Activated CD4-positive, alpha-beta T cell treated with anti-CD3 and anti-CD28 coated beads for 36 hours (primary cell): Measurements from ENCODE around the gene CDCA8. TPM values are rescaled to one million over a fixed set of nuclear protein-coding genes. Genes with fewer than 3 reads are reported as not detected.

Source experiments
- ATAC-seq: fragments of 200-7000 bp; cut with Tn5 transposase; one replicate; pipeline ENCODE4 v1.10.0; 2021; ENCODE audit warnings: mild to moderate bottlenecking, moderate library complexity
- CTCF ChIA-PET: fragments of 350-600 bp; sonication (Branson Sonifier 250); formaldehyde crosslinking; loops from one replicate; lab custom pipeline; 2021; ENCODE audit warnings: antibody characterized with exemption; lab: Charles Lee
- POLR2A ChIA-PET: fragments of 350-600 bp; sonication (Branson Sonifier 250); formaldehyde crosslinking; loops from one replicate; lab custom pipeline; 2021; ENCODE audit warnings: antibody characterized with exemption, inconsistent platforms; lab: Charles Lee
- DNase-seq: peaks from one replicate; pipeline ENCODE4 v3.0.0-alpha.2; 2020
- H3K27ac Mint-ChIP-seq: one replicate; pipeline ENCODE4 v1.8.0; 2021; ENCODE audit warnings: mixed read lengths
- H3K27me3 Mint-ChIP-seq: one replicate; pipeline ENCODE4 v1.8.0; 2021; ENCODE audit warnings: mixed read lengths
- H3K36me3 Mint-ChIP-seq: one replicate; pipeline ENCODE4 v1.8.0; 2021; ENCODE audit warnings: low read depth, mixed read lengths
- H3K4me1 Mint-ChIP-seq: one replicate; pipeline ENCODE4 v1.8.0; 2021; ENCODE audit warnings: mixed read lengths
- H3K4me3 Mint-ChIP-seq: one replicate; pipeline ENCODE4 v1.8.0; 2021; ENCODE audit warnings: mild to moderate bottlenecking, moderate library complexity, mixed read lengths
- H3K9me3 Mint-ChIP-seq: one replicate; pipeline ENCODE4 v1.8.0; 2021; ENCODE audit warnings: low read depth, mixed read lengths
- intact Hi-C, 2 experiments: fragments of 100-400 bp; cut with DNase I in 1 of 2; cut with micrococcal nuclease in 1 of 2; formaldehyde crosslinking; loops; one replicate each; pipeline versions ENCODE4 v1.14.2 to v1.15.1; 2022 to 2024; cut with DNase I, micrococcal nuclease
- total RNA-seq, 2 experiments: library from RNA; stranded (reverse); gene quantifications; one replicate each; pipeline ENCODE4 v1.2.3, GENCODE V29; 2021

CDCA8 gene
- total RNA-seq, 2 experiments from 2014 or later: 61.2 to 61.7 TPM

GRCh38 chr1:37691497-37692077, 729 bp upstream of the CDCA8 start:
- H3K4me1 Mint-ChIP-seq: peaks cover 32% of the 10 kb centered on the region
- H3K27me3 Mint-ChIP-seq: no peaks in the 10 kb centered on the region

GRCh38 chr1:37692834-37693175, 489 bp downstream of the CDCA8 start:
- ATAC-seq (no peak), DNase-seq (no peak)
- Mint-ChIP-seq H3K27ac (peak overlapping the region; percentile 84), H3K27me3 (no peaks in the 10 kb centered on the region), H3K36me3 (peaks cover 50% of the 10 kb centered on the region), H3K4me1 (peaks cover 31% of the 10 kb centered on the region), H3K9me3 (no peaks in the 10 kb centered on the region), H3K4me3 (peak overlapping the region; percentile 97)
- ChIA-PET CTCF (interaction anchor here (0.7 to 1.6 kb wide), 8 partner anchors 10 to 216 kb away, joined by 3 to 5 read pairs (median 3); partner anchors contain the start of gene MTF1), POLR2A (interaction anchor here (0.5 to 1.1 kb wide), 4 partner anchors 97 to 335 kb away, joined by 3 to 5 read pairs (median 4); partner anchors contain the start of genes C1orf122, GNL2 and YRDC)
- intact Hi-C loops: loop anchor here (1.0 to 10.0 kb wide), 22 partner anchors 62 to 1882 kb away; partner anchors contain the start of genes MTF1 (in 2 of the 2), SF3A3 (in 2 of the 2), UTP11 (in 2 of the 2) and AKIRIN1 (in 1 of the 2)

More at GRCh38 chr1:37691497-37692077, 729 bp upstream of the CDCA8 start:
- Mint-ChIP-seq H3K4me3 (peak overlapping the region; percentile 97), H3K9me3 (no peaks in the 10 kb centered on the region), H3K27ac (peak overlapping the region; percentile 92), H3K36me3 (peaks cover 45% of the 10 kb centered on the region)
- DNase-seq: peak; percentile 61
- intact Hi-C loops: loop anchor here (1.0 to 10.0 kb wide), 22 partner anchors 64 to 1883 kb away; partner anchors contain the start of genes MTF1 (in 2 of the 2), SF3A3 (in 2 of the 2), UTP11 (in 2 of the 2) and AKIRIN1 (in 1 of the 2)
- ChIA-PET POLR2A (interaction anchor here (2.5 kb wide), 1 partner anchor 168 kb away, joined by 10 read pairs; the partner anchor contains the start of gene MTF1), CTCF (interaction anchor here (0.6 to 2.3 kb wide), 12 partner anchors 10 to 1334 kb away, joined by 3 to 19 read pairs (median 3); partner anchors contain the start of genes MEAF6, MTF1, NDUFS5 and YRDC)
- peak; percentile 3 for ATAC-seq

GRCh38 chr1:37697090-37697489, 4.8 kb downstream of the CDCA8 start:
- CTCF ChIA-PET: interaction anchor here (1.8 kb wide), 1 partner anchor 14 kb away, joined by 7 read pairs; no protein-coding TSS in a partner anchor
- Mint-ChIP-seq H3K9me3 (no peaks in the 10 kb centered on the region), H3K27me3 (no peaks in the 10 kb centered on the region), H3K36me3 (peaks cover 66% of the 10 kb centered on the region), H3K27ac (no peak overlapping the region), H3K4me1 (peaks cover 13% of the 10 kb centered on the region), H3K4me3 (no peak overlapping the region)
- ATAC-seq: no peak
- intact Hi-C loops: loop anchor here in 1 of 2 experiments (10.0 kb wide), 2 partner anchors 1158 to 1878 kb away; partner anchors contain the start of genes PABPC4 and RRAGC
- no peak for DNase-seq
- POLR2A ChIA-PET: no interaction called here

GRCh38 chr1:37697737-37698136, 5.4 kb downstream of the CDCA8 start:
- Mint-ChIP-seq H3K27ac (no peak overlapping the region), H3K4me3 (no peak overlapping the region), H3K9me3 (no peaks in the 10 kb centered on the region), H3K27me3 (no peaks in the 10 kb centered on the region), H3K4me1 (peaks cover 13% of the 10 kb centered on the region), H3K36me3 (peaks cover 70% of the 10 kb centered on the region)
- POLR2A ChIA-PET: interaction anchor here (0.6 kb wide), 1 partner anchor 102 kb away, joined by 4 read pairs; the partner anchor contains the start of gene GNL2
- CTCF ChIA-PET: interaction anchor here (1.8 kb wide), 1 partner anchor 15 kb away, joined by 7 read pairs; no protein-coding TSS in a partner anchor
- intact Hi-C loops: loop anchor here in 1 of 2 experiments (10.0 kb wide), 2 partner anchors 1157 to 1877 kb away; partner anchors contain the start of genes PABPC4 and RRAGC
- no peak for ATAC-seq
- DNase-seq: no peak

- Mint-ChIP-seq H3K27me3 (no peaks in the 10 kb centered on the region), H3K36me3 (peaks cover 77% of the 10 kb centered on the region), H3K4me1 (peaks cover 12% of the 10 kb centered on the region), H3K9me3 (no peaks in the 10 kb centered on the region), H3K4me3 (no peak overlapping the region), H3K27ac (no peak overlapping the region)
- ATAC-seq (peak; percentile 23), DNase-seq (no peak)
- CTCF ChIA-PET: interaction anchor here (0.6 to 1.0 kb wide), 2 partner anchors 100 to 161 kb away, joined by 3 read pairs; no protein-coding TSS in a partner anchor
- POLR2A ChIA-PET: no interaction called here
- intact Hi-C loops: loop anchor here in 1 of 2 experiments (10.0 kb wide), 2 partner anchors 1156 to 1876 kb away; partner anchors contain the start of genes PABPC4 and RRAGC
Observed at GRCh38 chr1:37699147-37699546, 6.8 kb downstream of the CDCA8 start.

- intact Hi-C loops: no loop called here
- Mint-ChIP-seq H3K36me3 (peaks cover 68% of the 10 kb centered on the region), H3K9me3 (no peaks in the 10 kb centered on the region), H3K4me1 (peaks cover 10% of the 10 kb centered on the region), H3K4me3 (no peak overlapping the region), H3K27ac (no peak overlapping the region), H3K27me3 (no peaks in the 10 kb centered on the region)
- CTCF ChIA-PET: no interaction called here
- ATAC-seq: no peak
- no peak for DNase-seq
- POLR2A ChIA-PET: interaction anchor here (1.4 kb wide), 1 partner anchor 11 kb away, joined by 5 read pairs; a partner anchor contains a TSS
Observed at GRCh38 chr1:37701051-37701450, 8.7 kb downstream of the CDCA8 start.

- intact Hi-C loops: no loop called here
- ChIA-PET CTCF (no interaction called here), POLR2A (no interaction called here)
- Mint-ChIP-seq H3K4me1 (peaks cover 10% of the 10 kb centered on the region), H3K36me3 (peaks cover 69% of the 10 kb centered on the region), H3K4me3 (no peak overlapping the region), H3K9me3 (no peaks in the 10 kb centered on the region), H3K27ac (no peak overlapping the region), H3K27me3 (no peaks in the 10 kb centered on the region)
- no peak for DNase-seq
- no peak for ATAC-seq
Observed at GRCh38 chr1:37703061-37703460, 10.7 kb downstream of the CDCA8 start.

DNA sequence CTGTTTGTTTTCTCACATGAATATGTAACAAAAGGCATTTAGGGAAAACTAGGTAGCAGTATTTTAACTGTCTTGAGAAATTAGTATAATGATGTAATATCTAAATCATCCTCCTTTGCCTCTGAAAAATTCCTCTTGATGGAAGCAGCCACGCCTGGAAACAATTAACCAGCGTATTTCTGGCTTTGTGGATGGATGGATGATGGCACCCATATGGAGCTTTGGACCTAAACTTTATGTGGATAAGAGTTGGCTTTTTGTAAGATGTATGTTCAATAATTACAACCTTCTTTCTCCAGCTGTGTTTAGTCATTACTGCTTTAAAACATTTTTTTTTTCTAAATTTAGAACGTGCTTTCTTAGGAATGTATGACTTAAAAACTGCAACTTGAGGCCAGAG, 12.7 kb downstream of the CDCA8 start:
- ChIA-PET POLR2A (no interaction called here), CTCF (no interaction called here)
- H3K9me3 Mint-ChIP-seq: no peaks in the 10 kb centered on the region
- H3K27me3 Mint-ChIP-seq: no peaks in the 10 kb centered on the region
- intact Hi-C loops: no loop called here
- DNase-seq (no peak), ATAC-seq (no peak)
- H3K4me3 Mint-ChIP-seq: no peak overlapping the region
- H3K36me3 Mint-ChIP-seq: peaks cover 71% of the 10 kb centered on the region
- H3K4me1 Mint-ChIP-seq: no peaks in the 10 kb centered on the region
- no peak overlapping the region for H3K27ac Mint-ChIP-seq

GRCh38 chr1:37705399-37705798, 13.1 kb downstream of the CDCA8 start:
- peaks cover 67% of the 10 kb centered on the region for H3K36me3 Mint-ChIP-seq
- no peaks in the 10 kb centered on the region for H3K9me3 Mint-ChIP-seq
- DNase-seq: no peak
- POLR2A ChIA-PET: no interaction called here
- no peak overlapping the region for H3K27ac Mint-ChIP-seq
- no peak overlapping the region for H3K4me3 Mint-ChIP-seq
- CTCF ChIA-PET: no interaction called here
- intact Hi-C loops: no loop called here
- H3K4me1 Mint-ChIP-seq: no peaks in the 10 kb centered on the region
- no peaks in the 10 kb centered on the region for H3K27me3 Mint-ChIP-seq
- ATAC-seq: no peak

DNA sequence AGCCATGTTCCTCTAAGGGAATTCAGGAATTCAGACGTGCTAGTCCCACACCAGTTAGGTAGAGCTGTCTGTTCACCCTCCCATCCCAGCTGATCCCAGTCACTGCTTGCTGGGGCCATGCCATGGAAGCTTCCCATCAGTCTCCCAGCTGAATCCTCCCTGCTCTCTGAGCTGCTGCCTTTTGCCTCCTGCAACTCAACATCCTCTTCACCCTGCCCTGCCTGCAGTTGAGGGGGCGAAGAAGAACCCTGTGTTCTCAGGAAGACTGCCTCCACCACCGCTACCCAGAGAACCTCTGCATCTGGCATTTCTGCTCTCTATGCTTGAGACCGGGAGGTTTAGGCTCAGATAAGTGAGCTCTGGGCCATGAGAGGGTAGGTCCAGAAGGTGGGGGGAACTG, 16.2 kb downstream of the CDCA8 start:
- peaks cover 43% of the 10 kb centered on the region for H3K36me3 Mint-ChIP-seq
- ATAC-seq (no peak), DNase-seq (no peak)
- no peaks in the 10 kb centered on the region for H3K9me3 Mint-ChIP-seq
- H3K4me3 Mint-ChIP-seq: no peak overlapping the region
- no peaks in the 10 kb centered on the region for H3K4me1 Mint-ChIP-seq
- H3K27me3 Mint-ChIP-seq: no peaks in the 10 kb centered on the region
- ChIA-PET CTCF (interaction anchor here (0.6 kb wide), 1 partner anchor 253 kb away, joined by 3 read pairs; no protein-coding TSS in a partner anchor), POLR2A (no interaction called here)
- intact Hi-C loops: no loop called here
- no peak overlapping the region for H3K27ac Mint-ChIP-seq

DNA sequence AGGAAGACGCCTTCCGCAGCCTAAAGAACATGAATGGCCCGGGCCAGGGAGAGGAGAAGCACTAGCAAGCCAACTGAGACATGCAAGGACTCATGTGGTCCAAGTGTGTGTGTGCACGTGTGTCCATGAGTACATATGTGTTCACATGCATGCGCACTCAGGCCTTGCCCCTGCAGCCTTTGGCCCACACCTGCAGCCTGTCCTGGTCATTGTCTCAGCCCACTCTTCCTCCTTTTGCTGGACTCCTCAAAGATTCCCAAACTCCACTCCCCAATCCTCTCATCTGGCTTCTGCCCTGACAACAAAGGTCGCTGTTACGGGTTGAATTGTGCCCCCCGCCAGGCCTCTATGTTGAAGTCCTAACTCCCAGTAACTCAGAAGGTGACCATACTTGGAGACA, 21.9 kb downstream of the CDCA8 start:
- Mint-ChIP-seq H3K27me3 (no peaks in the 10 kb centered on the region), H3K36me3 (peaks cover 8% of the 10 kb centered on the region), H3K27ac (no peak overlapping the region), H3K4me3 (no peak overlapping the region), H3K4me1 (no peaks in the 10 kb centered on the region), H3K9me3 (no peaks in the 10 kb centered on the region)
- DNase-seq: no peak
- intact Hi-C loops: no loop called here
- CTCF ChIA-PET: no interaction called here
- POLR2A ChIA-PET: no interaction called here
- ATAC-seq: no peak
